DMS53 treated with DMSO at 0.1 percent for 48 hours (cell line): ENCODE measurements around the gene BAG1.

Experiments used
- DNase-seq: peaks from one replicate; lab custom pipeline; 2025; ENCODE audit not compliant: unreplicated experiment; lab: John Stamatoyannopoulos, UW

The BAG1 gene

GRCh38 chr9:33264473-33265177 lies at the start of gene BAG1, which contains the start of gene CHMP5:
Gene BAG1, minus strand, starts transcription at chr9:33264708.
Gene CHMP5, plus strand, starts transcription at chr9:33265049. Its CDS starts 30 bp downstream, at chr9:33265079.
- peak; percentile 99 for DNase-seq

- DNase-seq = no peak
These were observed 47.4 kb upstream of the BAG1 start for GRCh38 chr9:33311953-33312352.

DNA sequence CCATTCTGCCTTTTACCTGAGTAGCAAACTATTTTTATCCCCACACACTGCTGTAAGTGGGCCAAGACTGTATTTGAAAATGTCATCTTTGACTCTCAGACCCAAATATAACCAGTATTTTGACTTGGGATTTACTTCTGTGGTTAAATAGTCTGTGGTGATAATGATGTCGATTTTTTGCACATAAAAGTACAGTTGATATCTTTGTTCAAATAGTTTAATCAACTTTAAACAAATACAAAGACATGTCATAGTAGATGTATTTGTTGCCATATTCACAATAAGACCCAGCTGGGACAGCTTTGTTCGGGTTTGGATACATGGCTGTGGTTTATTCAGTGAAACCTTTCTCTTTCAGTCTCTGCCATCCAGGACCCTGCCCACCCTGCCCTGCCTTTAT lies 46.2 kb upstream of the BAG1 start:
- no peak for DNase-seq

GRCh38 chr9:33309903-33310302 lies 45.4 kb upstream of the BAG1 start:
- DNase-seq = no peak

GRCh38 chr9:33307067-33307466 lies 42.6 kb upstream of the BAG1 start:
- DNase-seq = no peak

GRCh38 chr9:33306037-33306436 lies 41.5 kb upstream of the BAG1 start:
- DNase-seq = no peak

GRCh38 chr9:33304362-33304761 lies 39.9 kb upstream of the BAG1 start:
- no peak for DNase-seq

DNA sequence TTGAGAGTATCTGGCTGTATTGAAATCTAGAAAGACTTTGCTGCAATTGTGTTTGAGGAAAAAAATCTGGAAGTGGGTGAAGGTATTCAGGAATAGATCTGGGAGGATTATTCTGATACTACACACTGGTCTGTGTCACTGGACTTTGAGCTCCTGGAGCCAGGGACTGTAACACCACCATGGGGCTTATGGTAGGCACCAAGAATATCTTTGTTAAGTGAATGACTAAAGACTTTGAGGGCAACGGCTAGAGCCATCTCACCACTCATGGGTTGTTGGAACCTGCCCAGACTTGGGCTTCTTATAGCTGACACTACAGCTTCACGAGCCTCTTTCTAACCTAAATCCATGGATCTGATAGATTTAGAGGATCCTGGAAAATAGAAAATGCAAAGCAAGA lies 36.0 kb upstream of the BAG1 start:
- no peak for DNase-seq

- peak; percentile 89 for DNase-seq
These were observed 32.9 kb upstream of the BAG1 start for GRCh38 chr9:33297432-33297831.

- no peak for DNase-seq
These were observed 31.1 kb upstream of the BAG1 start for GRCh38 chr9:33295571-33295970.

DNA sequence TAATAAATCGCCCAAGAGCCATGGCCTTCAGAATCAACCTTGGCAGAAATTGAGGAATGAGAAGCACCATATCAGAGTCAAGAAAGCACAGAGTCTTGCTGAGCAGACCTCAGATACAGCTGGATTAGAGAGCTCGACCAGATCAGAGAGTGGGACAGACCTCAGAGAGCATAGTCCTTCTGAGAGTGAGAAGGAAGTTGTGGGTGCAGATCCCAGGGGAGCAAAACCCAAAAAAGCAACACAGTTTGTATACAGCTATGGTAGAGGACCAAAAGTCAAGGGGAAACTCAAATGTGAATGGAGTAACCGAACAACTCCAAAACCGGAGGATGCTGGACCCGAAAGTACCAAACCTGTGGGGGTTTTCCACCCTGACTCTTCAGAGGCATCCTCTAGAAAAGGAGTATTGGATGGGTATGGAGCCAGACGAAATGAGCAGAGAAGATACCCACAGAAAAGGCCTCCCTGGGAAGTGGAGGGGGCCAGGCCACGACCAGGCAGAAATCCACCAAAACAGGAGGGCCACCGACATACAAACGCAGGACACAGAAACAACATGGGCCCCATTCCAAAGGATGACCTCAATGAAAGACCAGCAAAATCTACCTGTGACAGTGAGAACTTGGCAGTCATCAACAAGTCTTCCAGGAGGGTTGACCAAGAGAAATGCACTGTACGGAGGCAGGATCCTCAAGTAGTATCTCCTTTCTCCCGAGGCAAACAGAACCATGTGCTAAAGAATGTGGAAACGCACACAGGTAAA lies 30.3 kb upstream of the BAG1 start:
- DNase-seq = no peak

DNA sequence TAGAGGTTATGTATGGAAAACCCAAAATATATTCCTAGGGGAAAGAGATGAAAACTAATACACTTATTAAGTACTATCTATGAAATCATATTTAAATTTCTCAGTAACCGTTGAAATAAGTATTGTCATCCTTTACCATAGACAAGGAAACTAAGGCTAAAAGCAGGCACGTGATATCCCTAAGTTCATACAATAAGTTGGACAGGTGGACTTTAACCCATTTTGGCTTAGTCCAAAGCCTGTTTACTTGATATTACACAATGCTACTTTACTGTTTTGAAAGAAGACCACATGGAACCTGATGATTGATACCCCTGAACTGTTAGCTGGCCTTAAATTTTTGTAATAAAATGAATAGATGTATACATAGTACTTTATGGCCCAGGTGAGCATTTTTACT lies 29.3 kb upstream of the BAG1 start:
- DNase-seq = no peak

DNA sequence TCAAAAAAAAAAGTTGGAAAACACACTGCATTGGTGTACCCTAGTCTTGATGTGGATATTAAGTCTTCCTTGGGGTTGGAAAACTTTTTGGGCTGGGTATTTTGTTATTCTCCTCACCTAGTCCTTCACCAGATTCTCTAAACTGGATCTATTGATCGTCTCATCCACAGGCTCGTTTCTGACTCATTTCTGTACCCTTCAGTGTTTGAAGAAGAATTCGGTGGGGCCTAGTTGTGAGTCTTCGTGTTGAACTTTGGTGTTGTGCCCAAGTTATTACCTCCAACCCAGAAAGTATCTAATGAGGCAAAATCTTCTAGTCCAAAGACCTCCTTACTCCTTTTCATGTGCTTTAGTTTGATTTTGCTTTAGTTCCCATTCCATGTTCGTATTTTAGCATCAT lies 27.4 kb upstream of the BAG1 start:
- DNase-seq = no peak

GRCh38 chr9:33291031-33291397 lies 26.5 kb upstream of the BAG1 start:
- no peak for DNase-seq

DNA sequence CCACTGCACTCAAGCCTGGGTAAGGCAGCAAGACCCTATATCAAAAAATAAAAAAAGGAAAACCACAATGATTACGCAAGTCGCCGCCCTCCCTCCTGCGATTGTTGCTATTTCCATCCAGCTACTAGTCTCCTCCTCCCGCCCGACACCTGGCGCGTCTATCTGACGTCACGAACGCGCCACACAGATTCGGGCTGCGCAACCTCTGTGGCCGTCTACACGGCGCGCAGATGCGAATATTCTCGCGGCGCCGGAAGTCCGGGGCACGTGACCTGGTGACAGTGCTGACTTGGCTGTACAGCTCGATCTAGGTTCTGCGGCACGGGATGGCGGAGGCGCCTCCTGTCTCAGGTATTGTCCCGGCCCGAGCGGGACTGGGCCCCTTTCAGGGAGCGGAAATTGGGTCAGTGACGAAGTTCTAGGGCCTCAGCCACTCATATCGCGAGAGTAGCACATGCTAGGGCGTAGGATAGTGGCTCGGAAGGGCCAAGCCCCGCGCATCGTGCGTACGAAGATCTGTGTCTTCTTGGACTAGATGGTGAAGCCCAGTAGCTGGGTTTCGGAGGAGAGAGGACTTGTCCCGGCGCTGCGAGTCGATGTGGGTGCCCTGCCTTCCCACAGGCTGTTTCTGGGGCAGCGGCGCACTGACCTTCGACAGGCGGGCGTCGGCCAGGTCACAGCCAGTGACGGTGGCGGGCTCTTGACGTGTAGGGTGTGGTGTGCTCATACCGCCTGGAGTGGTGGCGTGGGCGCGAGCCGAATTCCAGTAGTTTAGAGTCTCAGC lies 25.9 kb upstream of the BAG1 start, which contains the start of gene NFX1:
Gene NFX1, plus strand, starts transcription at position 270 of the 784 bp plus-strand sequence. Its CDS starts 57 bp downstream, at position 327.
- DNase-seq = peak; percentile 93

GRCh38 chr9:33289936-33290246 lies 25.4 kb upstream of the BAG1 start:
- no peak for DNase-seq

- no peak for DNase-seq
These were observed 25.0 kb upstream of the BAG1 start for GRCh38 chr9:33289496-33289895.

GRCh38 chr9:33288828-33289483 lies 24.4 kb upstream of the BAG1 start:
- no peak for DNase-seq

GRCh38 chr9:33288235-33288634 lies 23.7 kb upstream of the BAG1 start:
- no peak for DNase-seq

GRCh38 chr9:33287087-33287490 lies 22.6 kb upstream of the BAG1 start:
- peak; percentile 62 for DNase-seq

DNA sequence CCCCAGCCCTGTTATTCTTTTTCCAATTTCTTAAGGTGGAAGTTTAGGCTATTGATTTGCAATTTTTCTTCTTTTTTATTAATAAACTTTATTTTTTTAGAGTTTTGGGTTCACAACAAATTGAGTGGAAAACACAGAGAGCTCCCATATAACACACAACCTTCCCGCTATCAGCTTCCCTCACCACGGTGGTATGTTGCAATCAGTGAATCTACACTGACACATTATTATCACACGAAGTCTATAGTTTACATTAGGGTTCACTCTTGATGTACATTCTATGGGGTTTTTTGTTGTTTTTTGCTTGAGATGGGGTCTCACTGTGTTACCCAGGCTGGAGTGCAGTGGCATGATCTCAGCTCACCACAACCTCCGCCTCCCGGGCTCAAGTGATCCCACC lies 21.0 kb upstream of the BAG1 start:
- no peak for DNase-seq
